HG03442 (cell line): Measurements from ENCODE around the gene GRAMD1C.
"Not testable (repeated sequence)": the region's sequence is repeated elsewhere in the genome, so short reads cannot be mapped to it uniquely, and the experiment has no call there.

ENCODE experiments used
- ATAC-seq: cut with Tn5 transposase; IDR thresholded peaks from one replicate; pipeline ENCODE4 v1.9.1; 2021; ENCODE audit warnings: mild to moderate bottlenecking, moderate library complexity; ENCODE audit not compliant: unreplicated experiment

Gene GRAMD1C

DNA sequence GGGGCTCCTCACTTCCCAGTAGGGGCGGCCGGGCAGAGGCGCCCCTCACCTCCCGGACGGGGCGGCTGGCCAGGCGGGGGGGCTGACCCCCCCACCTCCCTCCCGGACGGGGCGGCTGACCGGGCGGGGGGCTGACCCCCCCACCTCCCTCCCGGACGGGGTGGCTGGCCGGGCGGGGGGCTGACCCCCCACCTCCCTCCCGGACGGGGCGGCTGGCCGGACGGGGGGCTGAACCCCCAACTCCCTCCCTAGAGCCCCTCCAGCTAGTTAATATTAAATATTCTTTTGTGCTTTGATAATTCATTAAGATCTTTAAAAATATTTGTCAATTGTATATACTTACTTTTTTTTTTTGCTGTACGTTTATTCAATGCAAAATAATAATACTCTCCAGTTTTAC, 11.3 kb downstream of the GRAMD1C start:
- not testable (repeated sequence) for ATAC-seq

DNA sequence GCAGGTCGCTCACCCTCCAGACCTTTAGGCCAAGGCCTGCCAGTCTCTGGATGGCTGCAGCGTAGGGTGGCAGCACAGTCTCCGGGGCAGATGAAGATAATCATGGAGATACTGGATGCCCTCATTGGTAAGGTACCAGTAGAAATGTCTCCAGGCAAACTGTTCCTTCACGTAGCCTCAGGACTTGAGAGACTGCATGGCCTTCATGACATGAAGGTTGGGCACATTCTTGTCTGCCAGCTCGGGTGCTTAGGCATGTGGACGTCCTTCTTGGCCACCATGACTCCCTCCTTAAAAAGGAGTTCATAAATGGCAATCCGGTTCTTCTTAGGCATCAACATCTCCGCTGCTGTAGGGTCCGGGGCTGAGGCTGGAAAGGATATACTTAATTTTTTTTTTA, 11.8 kb downstream of the GRAMD1C start:
- not testable (repeated sequence) for ATAC-seq

DNA sequence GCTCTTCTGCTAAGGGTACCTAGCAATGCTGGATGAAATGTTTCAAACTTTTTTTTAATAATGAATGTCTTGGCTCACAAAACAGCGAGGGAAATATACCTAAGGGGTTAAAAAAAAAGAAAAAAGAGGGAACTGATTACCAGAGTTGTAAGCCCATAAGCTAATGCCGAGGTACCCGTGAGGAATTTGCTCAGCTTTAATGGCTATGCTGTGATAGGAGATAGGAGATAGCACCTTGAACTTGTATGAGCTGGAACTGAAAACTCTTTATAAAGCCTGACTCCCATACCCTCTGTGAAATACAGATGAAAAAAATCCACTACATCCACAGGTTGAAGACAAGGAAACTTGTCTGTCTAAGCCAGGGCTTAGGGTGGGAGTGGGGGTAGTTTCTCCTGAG, 13.9 kb downstream of the GRAMD1C start:
- no peak for ATAC-seq

DNA sequence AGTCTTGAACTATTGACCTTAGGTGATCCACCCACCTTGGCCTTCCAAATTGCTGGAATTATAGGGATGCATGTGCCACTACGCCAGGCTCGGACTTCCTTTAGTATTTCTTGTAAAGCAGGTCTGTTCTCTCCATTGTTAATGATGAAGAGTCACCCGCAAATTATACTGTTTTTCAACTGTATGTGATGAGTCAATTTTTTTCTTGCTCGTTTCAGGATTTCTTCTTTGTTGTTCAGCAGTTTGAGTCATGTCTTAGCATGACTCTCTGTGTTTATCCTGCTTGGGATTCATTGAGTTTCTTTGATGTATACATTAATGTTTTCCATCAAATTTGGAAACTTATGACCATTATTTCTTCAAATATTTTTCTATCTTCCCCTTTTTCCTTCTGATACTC, 28.9 kb downstream of the GRAMD1C start:
- no peak for ATAC-seq

DNA sequence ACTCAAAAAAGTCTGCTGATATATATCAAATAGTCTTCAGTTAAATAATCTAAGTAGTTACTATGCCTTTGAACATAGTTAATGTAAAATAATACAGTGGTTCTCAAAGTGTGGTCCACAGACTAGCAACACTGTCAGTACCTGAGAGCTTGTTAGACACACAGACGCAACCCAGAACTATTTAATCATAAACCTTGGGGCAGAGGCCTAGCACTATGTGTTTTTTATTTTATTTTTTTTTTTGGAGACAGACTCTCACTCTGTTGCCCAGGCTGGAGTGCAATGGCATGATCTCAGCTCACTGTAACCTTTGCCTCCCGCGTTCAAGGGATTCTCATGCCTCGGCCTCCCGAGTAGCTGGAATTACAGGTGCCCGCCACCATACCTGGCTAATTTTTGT, 34.7 kb downstream of the GRAMD1C start:
- no peak for ATAC-seq

DNA sequence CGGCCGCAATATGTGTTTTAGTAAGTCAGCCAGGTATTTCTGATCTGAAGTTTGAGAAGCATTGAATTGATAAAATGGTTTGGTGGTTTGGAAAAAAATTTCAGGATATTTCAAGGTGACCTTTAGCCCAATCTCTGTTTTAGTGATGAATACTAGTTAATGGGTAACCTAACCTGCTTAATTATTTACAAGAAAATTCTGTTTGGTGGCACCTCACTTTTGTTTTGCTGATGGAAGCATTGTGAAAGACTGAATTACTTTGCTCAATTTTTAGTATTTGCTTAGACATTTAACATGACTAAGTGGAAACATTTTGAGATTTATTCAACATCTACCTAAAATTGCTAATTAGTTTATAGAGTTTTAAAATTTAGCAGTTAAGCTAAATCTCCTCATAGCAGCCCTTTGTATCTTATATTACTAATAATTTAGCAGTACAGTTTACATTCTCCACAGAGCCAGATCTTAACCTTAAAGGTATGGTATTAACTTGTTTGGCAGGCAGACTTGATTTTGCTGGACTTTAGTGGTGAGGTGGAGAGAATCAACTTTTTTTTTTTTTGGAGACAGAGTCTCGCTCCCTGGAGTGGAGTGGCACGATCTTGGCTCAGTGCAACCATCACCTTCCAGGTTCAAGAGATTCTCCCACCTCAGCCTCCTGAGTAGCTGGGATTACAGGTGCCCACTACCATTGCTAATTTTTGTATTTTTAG, 35.4 kb downstream of the GRAMD1C start:
- ATAC-seq = no peak

DNA sequence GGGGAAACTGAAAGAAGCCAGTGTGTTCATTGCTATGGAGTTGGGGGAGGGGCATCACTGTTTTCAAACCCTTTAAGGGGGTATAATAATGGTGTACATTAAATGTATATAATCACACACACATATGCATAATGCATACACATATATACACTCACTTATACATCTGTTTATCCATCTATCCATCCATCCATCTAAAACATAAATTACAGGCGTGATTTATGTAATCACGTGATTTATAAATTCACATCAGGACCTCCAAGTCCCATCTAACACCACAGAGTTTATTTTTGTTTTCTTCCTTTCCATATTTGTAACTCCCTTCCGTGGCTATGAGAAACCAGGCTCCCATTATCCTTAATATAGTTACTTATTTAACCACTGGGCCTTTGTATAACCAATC, 39.8 kb downstream of the GRAMD1C start:
- no peak for ATAC-seq

DNA sequence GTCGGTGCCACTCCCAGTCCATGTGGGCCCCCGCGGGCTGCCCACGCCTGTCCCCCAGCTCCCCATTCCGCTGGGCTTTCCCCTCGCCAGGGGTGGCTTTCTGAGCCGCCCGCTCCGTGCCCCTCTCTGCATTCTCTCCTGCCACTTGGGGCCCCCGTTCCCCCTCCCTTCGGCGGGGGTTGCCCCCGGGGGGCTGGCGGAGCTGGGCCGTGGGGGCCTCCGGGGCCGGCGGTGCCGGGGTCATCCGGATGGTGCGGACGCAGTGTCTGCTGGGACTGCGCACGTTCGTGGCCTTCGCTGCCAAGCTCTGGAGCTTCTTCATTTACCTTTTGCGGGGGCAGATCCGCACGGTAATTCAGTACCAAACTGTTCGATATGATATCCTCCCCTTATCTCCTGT, 46.5 kb downstream of the GRAMD1C start:
- ATAC-seq = no peak

DNA sequence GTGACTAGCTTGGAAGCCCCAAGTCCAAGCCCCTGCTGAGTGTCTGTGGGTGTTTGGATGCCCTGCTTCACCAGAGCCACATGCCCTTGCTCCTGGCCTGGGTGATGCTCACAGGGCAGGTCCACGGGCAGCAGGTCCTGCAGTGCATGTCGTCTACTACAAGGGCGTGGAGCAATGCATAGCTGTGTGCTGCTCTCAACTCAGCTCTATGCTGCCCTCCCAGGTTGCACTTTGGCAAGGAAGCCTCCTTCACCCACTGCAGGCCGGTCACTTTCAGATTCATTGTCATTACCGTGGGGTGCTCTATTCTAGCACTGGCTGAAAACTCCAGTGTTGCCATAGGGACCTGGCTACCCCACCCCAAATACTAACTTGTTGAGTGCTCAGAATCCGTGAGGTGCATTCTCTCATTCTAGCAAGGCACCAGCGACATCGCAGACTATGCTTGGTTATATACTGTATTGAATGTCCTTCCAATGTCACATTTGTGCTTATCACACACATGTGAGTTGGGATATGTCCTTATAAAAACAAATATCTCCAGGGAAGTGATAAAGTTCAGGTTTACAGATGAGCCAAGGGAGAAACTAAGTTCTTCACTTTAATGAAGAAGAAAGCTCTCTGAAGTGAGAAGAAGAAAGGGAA, 51.8 kb downstream of the GRAMD1C start:
- no peak for ATAC-seq

DNA sequence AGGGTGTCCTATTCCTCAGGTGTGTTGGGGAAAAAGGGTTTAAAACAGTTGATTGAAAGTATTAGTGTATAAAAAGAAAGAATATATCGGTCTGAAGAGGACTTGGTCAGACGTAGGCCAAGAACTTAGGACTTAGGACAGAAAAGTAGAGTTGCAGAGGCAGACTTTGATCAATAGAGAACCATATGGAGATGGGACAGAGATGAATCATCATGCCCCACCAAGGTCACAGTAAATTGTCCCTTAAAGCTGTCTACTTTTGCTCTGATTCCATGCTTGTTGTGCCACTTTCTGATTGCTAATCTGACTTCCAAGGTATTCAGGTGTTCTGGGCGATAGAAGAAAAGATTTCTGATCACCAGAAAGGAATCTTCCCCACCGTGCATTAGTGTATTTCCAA, 56.3 kb downstream of the GRAMD1C start:
- no peak for ATAC-seq

DNA sequence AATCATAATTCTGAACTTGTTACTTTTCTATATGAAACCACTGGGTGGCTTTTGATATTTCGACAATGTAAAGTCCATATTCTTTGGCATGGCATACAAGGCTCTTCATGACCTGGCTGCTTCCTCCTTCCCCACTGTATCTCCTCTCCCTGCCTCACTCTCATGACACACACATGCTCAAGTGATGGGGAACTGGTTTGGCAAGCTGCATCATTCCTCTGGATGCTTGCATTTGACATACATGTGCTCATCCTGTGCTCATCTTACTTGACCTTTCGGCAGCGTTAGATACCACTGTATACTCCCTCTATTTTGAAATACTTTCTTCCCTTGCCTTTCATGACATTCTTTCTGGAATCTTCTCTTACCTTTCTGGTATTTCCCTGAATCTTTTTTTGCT, 57.4 kb downstream of the GRAMD1C start:
- no peak for ATAC-seq

DNA sequence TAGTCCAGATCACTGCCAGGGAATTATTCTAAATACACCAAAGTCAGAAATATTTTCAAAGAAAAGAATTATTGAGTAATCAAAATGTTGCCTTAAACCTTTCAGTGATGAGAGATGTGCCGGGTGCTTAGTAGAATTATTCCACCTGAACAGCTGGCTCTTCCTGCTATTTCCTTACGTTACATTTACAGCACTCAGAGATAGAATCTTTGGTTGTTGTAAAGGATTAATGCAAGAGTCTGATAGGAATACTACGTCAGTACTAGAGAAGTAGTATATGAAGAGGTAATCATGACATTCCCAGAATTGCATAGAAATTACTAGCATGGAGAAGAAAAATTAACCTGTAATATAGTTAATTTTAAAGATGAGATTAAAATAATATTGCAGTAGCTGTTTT, 58.3 kb downstream of the GRAMD1C start:
- ATAC-seq = no peak

DNA sequence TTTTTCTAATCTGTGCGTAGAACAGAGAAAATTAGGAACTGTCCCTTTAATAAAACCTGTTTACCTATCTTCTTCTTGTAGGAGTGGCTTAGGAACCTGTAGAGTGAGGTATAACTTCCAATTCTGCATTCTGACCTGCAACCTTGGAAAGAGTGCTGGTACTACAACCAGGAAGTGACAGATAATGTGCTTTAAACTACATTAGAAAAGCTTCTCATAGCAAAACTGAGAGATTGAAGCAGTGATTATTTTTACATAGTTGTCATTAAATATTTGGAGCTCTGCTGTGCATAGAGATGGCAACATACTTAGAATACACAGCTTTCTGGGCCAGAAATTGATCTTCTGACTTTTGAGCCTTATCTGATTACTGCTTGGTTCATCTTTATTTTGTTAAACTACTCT, 58.8 kb downstream of the GRAMD1C start:
- ATAC-seq = peak; percentile 47

DNA sequence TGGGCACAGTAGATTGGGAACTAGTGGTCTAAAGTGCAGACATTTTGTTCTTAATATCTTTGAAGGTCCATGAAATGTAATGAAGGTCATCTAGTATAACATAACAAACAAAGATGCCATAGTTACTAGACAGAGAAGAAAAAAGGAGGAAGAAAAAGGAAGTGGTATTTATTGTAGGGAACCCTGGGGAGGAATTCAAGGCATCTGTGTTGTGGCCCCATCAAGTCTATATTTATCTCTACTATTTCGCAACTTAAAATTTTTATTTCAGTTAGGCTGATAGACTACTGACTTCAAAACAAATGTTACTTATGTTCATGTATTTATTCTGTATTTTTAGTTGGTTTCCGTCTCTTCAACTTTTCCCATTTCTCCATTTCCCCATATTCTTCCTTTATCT, 60.3 kb downstream of the GRAMD1C start:
- no peak for ATAC-seq

DNA sequence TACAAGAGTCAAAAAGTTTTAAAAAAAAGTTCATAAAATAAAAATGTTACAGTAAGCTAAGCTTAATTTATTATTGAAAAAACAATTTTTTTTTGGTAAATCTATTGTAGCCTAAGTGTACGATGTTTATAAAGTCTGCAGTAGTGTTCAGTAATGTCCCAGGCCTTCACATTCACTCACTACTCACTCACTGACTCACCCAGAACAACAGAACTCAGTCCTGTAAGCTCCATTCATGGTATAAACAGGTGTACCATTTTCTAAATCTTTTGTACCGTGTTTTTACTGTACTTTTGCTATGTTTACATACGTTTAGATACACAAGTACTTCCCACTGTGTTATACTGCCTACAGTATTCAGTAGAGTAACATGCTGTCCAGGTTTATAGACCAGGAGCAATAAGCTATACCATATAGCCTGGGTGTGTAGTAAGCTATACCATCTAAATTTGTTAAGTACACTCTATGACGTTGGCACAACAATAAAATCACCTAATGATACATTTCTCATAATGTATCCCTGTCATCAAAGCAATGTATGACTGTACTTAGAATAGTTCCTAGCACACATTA, 68.1 kb downstream of the GRAMD1C start:
- no peak for ATAC-seq

DNA sequence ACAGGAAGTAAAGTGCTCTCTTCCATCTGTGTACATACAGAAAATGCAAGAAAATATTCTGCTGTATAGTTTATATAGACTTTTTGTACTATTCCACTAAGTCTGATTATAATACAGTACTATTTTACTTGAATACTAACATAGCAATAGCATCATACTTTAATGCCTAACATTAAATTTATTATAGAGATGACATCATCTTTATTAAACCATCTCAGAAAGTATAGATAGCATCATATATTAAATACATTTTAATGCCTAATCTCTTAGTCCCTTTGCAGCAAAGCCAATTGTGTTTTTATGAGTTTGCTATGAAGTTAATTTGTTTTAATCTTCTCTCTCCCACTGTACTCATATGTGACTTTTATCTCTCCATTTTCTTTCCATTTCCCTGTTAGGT, 69.5 kb downstream of the GRAMD1C start:
- ATAC-seq = no peak

DNA sequence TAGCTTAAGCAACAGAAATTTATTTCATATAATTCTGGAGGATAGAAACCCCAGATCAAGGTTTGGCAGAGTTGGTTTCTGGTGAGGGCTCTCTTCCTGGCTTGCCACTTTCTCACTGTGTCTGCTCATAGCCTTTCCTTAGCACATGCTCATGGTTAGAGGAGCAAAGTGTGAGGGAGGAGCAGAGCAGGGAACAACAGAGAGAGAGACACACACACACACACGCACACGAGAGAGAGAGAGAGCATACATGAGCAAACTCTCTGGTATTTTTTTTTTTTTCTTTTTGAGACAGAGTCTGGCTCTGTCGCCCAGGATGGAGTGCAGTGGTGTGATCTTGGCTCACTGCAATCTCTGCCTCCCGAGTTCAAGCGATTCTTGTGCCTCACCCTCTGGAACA, 72.4 kb downstream of the GRAMD1C start:
- no peak for ATAC-seq

DNA sequence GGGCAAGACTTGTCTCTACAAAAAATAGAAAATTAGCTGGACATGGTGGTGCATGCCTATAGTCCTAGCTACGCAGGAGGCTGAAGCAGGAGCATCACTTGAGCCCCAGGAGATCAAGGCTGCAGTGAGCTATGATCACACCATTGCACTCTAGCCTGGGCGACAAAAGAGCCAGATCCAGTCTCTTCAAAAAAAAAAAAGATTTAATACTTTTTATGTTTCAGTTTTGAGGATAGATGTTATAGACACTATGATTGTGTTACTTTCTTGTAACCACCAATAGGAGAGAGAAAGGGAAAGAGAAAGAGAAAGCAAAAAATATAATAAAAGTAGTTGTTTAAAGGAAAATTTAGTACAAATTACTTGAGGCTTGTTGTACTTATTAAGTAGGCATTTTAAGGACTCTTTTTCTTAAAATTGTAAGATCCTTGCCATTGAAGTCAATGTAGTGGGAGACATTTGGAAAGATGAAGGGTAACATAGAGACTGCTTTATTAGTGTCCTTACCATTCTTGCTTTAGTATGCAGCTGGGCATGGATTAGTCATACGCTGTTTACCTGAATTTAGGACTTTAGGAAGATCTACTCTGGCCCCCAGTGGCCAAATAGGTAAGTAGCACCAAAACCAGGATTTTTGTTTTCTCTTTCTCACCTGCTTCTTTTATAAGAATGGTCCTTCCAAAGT, 74.1 kb downstream of the GRAMD1C start:
- ATAC-seq = peak; percentile 91

DNA sequence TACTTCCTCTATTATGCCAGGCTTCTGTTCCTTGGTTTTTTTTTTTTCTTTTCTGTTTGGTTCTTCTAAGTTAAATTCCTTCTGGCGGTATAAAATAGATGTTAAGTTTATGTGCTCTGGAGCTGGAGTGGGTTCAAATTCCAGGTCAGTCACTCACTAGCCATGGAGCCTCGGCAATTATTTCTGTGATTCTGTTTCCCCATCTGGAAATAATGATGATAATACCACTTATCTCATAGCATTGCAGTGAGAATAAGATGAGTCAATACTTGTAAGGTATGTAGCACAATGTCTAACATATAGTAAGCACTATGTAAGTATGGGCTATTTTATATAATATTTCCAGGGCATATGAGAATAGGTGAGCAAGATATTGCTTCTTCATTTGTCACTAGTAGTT, 76.1 kb downstream of the GRAMD1C start:
- ATAC-seq = no peak

DNA sequence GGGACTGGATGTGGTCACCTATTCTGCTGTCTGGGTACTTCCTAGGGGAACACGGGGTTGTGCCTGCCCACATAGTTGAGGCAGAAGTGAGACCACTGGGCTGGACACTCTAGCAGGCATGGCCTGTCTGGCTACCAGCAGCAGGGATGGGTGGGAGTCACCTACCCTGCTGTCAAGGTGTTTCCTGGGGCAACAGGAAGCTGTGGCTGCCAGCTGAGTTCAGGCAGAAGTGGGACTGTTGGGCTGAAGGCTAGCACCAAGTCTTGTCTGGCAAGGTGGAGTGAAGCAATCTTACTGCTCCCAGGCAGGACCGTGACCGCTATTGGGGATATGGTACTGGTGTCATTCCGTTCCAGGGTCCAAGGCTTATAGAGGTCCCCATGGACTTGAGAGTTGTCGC, 89.0 kb downstream of the GRAMD1C start:
- ATAC-seq = no peak

DNA sequence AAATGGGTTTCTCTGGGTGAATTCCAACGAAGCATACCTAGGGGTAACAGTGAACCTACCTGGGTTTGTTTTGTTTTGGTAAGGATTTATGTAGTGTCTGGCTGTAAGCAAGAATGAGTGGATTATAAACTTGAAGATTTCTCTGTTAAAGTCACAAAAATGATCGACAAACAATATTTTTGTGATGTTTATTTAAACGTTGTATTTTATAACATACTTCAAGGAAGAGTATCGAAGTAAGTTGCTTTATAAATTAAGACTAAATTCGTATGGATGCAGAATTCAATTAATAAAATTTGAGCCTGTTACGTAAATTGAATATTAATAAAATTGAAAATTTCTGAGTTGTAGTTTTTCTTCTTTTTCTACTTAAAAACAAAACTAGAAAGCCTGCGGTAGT, 108.2 kb downstream of the GRAMD1C start:
- no peak for ATAC-seq
